HepG2 (cell line): ENCODE data around the gene EEF1A2. TPM values are rescaled to one million over a fixed set of nuclear protein-coding genes. Genes with fewer than 3 reads are reported as not detected.
A peak's percentile ranks its signal among the peaks of the same experiment; 100 is the strongest.

ENCODE experiments used
- ATAC-seq: fragments of 200-7000 bp; cut with Tn5 transposase; 3 replicates; pipeline ENCODE4 v1.9.1; 2020; ENCODE audit warnings: mild to moderate bottlenecking, moderate library complexity
- BruUV-seq: library from RNA; stranded (reverse); fragments of 400-500 nt; replicated peaks from 2 replicates; lab custom pipeline; 2021; lab: Mats Ljungman, UMichigan
- CTCF ChIA-PET: fragments of 300-600 bp; formaldehyde crosslinking; extraction: SDS; loops from one replicate; lab custom pipeline; 2021; ENCODE audit warnings: low total read pairs, inconsistent platforms, low intra/inter-chr PET ratio; lab: Yijun Ruan, JAX
- POLR2A ChIA-PET: fragments of 350-600 bp; sonication (Branson Sonifier 250); formaldehyde crosslinking; loops from one replicate; lab custom pipeline; 2020; ENCODE audit warnings: antibody characterized with exemption, inconsistent platforms; lab: Yijun Ruan, JAX
- DNase-seq: peaks from one replicate; pipeline ENCODE4 v3.0.0-alpha.2; 2015; ENCODE audit warnings: low spot score
- FAIRE-seq: peaks from 3 replicates; lab custom pipeline; 2011; peaks lifted over from hg19 to GRCh38; lab: Jason Lieb, UNC
- H2AFZ ChIP-seq: one replicate; pipeline ENCODE4 v1.6.1; 2011; ENCODE audit warnings: low read length, inconsistent platforms
- H3K27ac ChIP-seq: fragments of 300-600 bp; 3 replicates; pipeline ENCODE4 v1.8.0; 2011; ENCODE audit warnings: mixed run types, mild to moderate bottlenecking, mixed read lengths, low read length, inconsistent platforms; ENCODE audit not compliant: insufficient read depth; ENCODE audit errors: extremely low read length
- H3K27me3 ChIP-seq, 2 experiments: fragments of 200-600 bp in 1 of 2; 2 replicates in 1 of 2; 3 replicates in 1 of 2; pipeline versions ENCODE4 v1.6.0 to v1.8.0; 2011; ENCODE audit warnings: low read length in 2 of 2, mild to moderate bottlenecking in 2 of 2, moderate library complexity in 2 of 2, inconsistent platforms in 1 of 2; ENCODE audit not compliant: insufficient read depth in 2 of 2, control insufficient read depth in 1 of 2
- H3K36me3 ChIP-seq, 2 experiments: fragments of 200-600 bp in 1 of 2; replicated peaks in 1 of 2; 2 replicates in 1 of 2; 3 replicates in 1 of 2; pipeline versions ENCODE4 v1.5.1 to v1.8.0; 2011; ENCODE audit warnings: low read length in 2 of 2, inconsistent platforms in 1 of 2; ENCODE audit not compliant: insufficient read depth in 2 of 2, control insufficient read depth in 1 of 2
- H3K4me1 ChIP-seq: 2 replicates; pipeline ENCODE4 v1.5.1; 2012; ENCODE audit warnings: low read length, inconsistent platforms; ENCODE audit not compliant: insufficient read depth
- H3K4me2 ChIP-seq: 2 replicates; pipeline ENCODE4 v1.6.0; 2011; ENCODE audit warnings: low read depth, low read length, inconsistent platforms
- H3K4me3 ChIP-seq, 3 experiments: fragments of 200-600 bp in 1 of 3; sonication (generic), shearing (Covaris generic) in 1 of 3; replicated peaks in 1 of 3; 2 replicates each; pipeline ENCODE4 v1.5.1; 2011 to 2016; ENCODE audit warnings: low read length in 3 of 3, inconsistent platforms in 2 of 3, low read depth in 2 of 3, mild to moderate bottlenecking in 2 of 3, control low read depth in 1 of 3, mixed read lengths in 1 of 3; ENCODE audit not compliant: insufficient read depth in 1 of 3
- H3K79me2 ChIP-seq: one replicate; pipeline ENCODE4 v1.6.1; 2011; ENCODE audit warnings: low read length, inconsistent platforms; ENCODE audit not compliant: insufficient read depth
- H3K9ac ChIP-seq: 2 replicates; pipeline ENCODE4 v1.6.0; 2011; ENCODE audit warnings: mild to moderate bottlenecking, low read depth, low read length, inconsistent platforms; ENCODE audit not compliant: insufficient read depth
- H3K9me3 ChIP-seq: 2 replicates; pipeline ENCODE4 v1.5.1; 2012; ENCODE audit warnings: mild to moderate bottlenecking, low read length
- H4K20me1 ChIP-seq: 2 replicates; pipeline ENCODE4 v1.6.0; 2011; ENCODE audit warnings: inconsistent platforms, mild to moderate bottlenecking, low read length, moderate library complexity; ENCODE audit not compliant: insufficient read depth
- ATF7-NPFF ChIP-seq: sonication (generic); formaldehyde crosslinking; IDR thresholded peaks from 2 replicates; pipeline ENCODE4 v1.8.1; 2023; ENCODE audit warnings: mild to moderate bottlenecking, low read depth, missing genetic modification reagents, moderate library complexity
- FLYWCH1 ChIP-seq: sonication (generic); formaldehyde crosslinking; IDR thresholded peaks from 2 replicates; pipeline ENCODE4 v1.8.1; 2023; ENCODE audit warnings: mild to moderate bottlenecking, missing genetic modification reagents
- HNRNPLL ChIP-seq: fragments of 200-400 bp; formaldehyde crosslinking; IDR thresholded peaks from 2 replicates; pipeline ENCODE4 v1.6.1; 2017; ENCODE audit warnings: mild to moderate bottlenecking, low read depth, low read length; ENCODE audit not compliant: poor library complexity, severe bottlenecking
- PCBP1 ChIP-seq: fragments of 200-400 bp; formaldehyde crosslinking; IDR thresholded peaks from 2 replicates; pipeline ENCODE4 v1.6.1; 2017; ENCODE audit warnings: mild to moderate bottlenecking, low read depth, low read length, borderline replicate concordance
- POLR2A ChIP-seq, 2 experiments: IDR thresholded peaks; 2 replicates each; pipeline ENCODE4 v1.6.1; 2011; ENCODE audit warnings: low read depth in 2 of 2, low read length in 2 of 2, mild to moderate bottlenecking in 1 of 2, moderate library complexity in 1 of 2; ENCODE audit not compliant: insufficient read depth in 1 of 2
- SP5 ChIP-seq: IDR thresholded peaks from 2 replicates; pipeline ENCODE4 v1.6.1; 2016; ENCODE audit warnings: low read depth, borderline replicate concordance
- TCF12 ChIP-seq, 2 experiments: fragments of 450-650 bp in 1 of 2; sonication (generic) in 1 of 2; formaldehyde crosslinking in 1 of 2; IDR thresholded peaks; 2 replicates each; pipeline versions ENCODE4 v1.6.1 to v1.8.0; 2017 to 2022; ENCODE audit warnings: antibody characterized with exemption in 1 of 2, mild to moderate bottlenecking in 1 of 2, missing genetic modification reagents in 1 of 2, moderate library complexity in 1 of 2
- TMF1 ChIP-seq: sonication (generic); formaldehyde crosslinking; IDR thresholded peaks from 2 replicates; pipeline ENCODE4 v1.8.1; 2022; ENCODE audit warnings: low read depth, missing genetic modification reagents
- ZFAT ChIP-seq: sonication (generic); formaldehyde crosslinking; conservative IDR thresholded peaks from 2 replicates; pipeline ENCODE4 v1.8.1; 2023; ENCODE audit warnings: missing genetic modification reagents, inconsistent platforms
- ZNF703 ChIP-seq: sonication (generic); formaldehyde crosslinking; IDR thresholded peaks from 2 replicates; pipeline ENCODE4 v1.5.1; 2020; ENCODE audit warnings: missing genetic modification reagents, mild to moderate bottlenecking, moderate library complexity, borderline replicate concordance
- ZNF746 ChIP-seq: sonication (generic); formaldehyde crosslinking; IDR thresholded peaks from 2 replicates; pipeline ENCODE4 v1.8.0; 2022; ENCODE audit warnings: mild to moderate bottlenecking, missing genetic modification reagents
- ZNF790 ChIP-seq: sonication (generic); formaldehyde crosslinking; IDR thresholded peaks from 2 replicates; pipeline ENCODE4 v1.8.0; 2022; ENCODE audit warnings: missing genetic modification reagents, mild to moderate bottlenecking, borderline replicate concordance
- WGBS: methylation state at CpG from one replicate; pipeline ENCODE4 v1.1.6; 2017; ENCODE audit warnings: low lambda C conversion rate; 5-methylcytosine and 5-hydroxymethylcytosine counted together
- in situ Hi-C: cut with HindIII; loops from 2 replicates; pipeline ENCODE4 v1.10.0; 2017; ENCODE audit warnings: low pct_unique_long_range_greater_than_20kb; ENCODE audit not compliant: extremely low pct_ligation_motif_present
- intact Hi-C: fragments of 100-400 bp; cut with micrococcal nuclease; formaldehyde crosslinking; loops from one replicate; pipeline ENCODE4 v1.10.0; 2022; ENCODE audit not compliant: unreplicated experiment
- polyA plus RNA-seq, 8 experiments: library from polyadenylated mRNA; depleted of rRNA in 3 of 8; stranded (reverse) in 7 of 8; unstranded in 1 of 8; fragments of >200 nt; fragmentation: Illumina TruSeq in 4 of 8; extraction: Trizol in 4 of 8; gene quantifications; 2 replicates each; pipeline versions ENCODE4 v1.2.1 to v1.2.3, GENCODE V29; 2011 to 2016; ENCODE audit warnings: low read depth in 4 of 8, missing spikeins in 1 of 8, mixed read lengths in 1 of 8; ENCODE audit not compliant: insufficient read depth in 1 of 8
- total RNA-seq, 5 experiments: library from RNA; depleted of rRNA; stranded (reverse); fragments of >200 nt; fragmentation: Illumina TruSeq; extraction: Trizol; gene quantifications; 2 replicates each; pipeline ENCODE4 v1.2.3, GENCODE V29; 2016; ENCODE audit warnings: low read depth in 1 of 5
- TF ChIP-seq, protein P1 (sequence below): sonication (generic); formaldehyde crosslinking; IDR thresholded peaks from 2 replicates; pipeline ENCODE4 v1.4.0; 2020; ENCODE audit warnings: low read depth, mild to moderate bottlenecking, missing genetic modification reagents
- TF ChIP-seq, protein P2 (sequence below): sonication (generic); formaldehyde crosslinking; IDR thresholded peaks from 2 replicates; pipeline ENCODE4 v1.8.0; 2022; ENCODE audit warnings: missing genetic modification reagents, mild to moderate bottlenecking, inconsistent platforms, borderline replicate concordance
- TF ChIP-seq, protein P3 (sequence below), 2 experiments: sonication (generic) in 1 of 2; formaldehyde crosslinking in 1 of 2; IDR thresholded peaks; 2 replicates each; pipeline versions ENCODE4 v1.4.0 to v1.6.1; 2018 to 2020; ENCODE audit warnings: missing genetic modification reagents in 2 of 2, borderline replicate concordance in 1 of 2, low read depth in 1 of 2, mild to moderate bottlenecking in 1 of 2, missing biosample characterization in 1 of 2
- TF ChIP-seq, protein P4 (sequence below): sonication (generic); formaldehyde crosslinking; IDR thresholded peaks from 2 replicates; pipeline ENCODE4 v1.5.0; 2020; ENCODE audit warnings: mild to moderate bottlenecking, missing genetic modification reagents, moderate library complexity

Gene EEF1A2
- total and polyA plus RNA-seq, 2 of the 13 experiments (the other 11 are each of a cell fraction or from before 2014, with no cell fraction given): 0.44 to 0.87 TPM

DNA sequence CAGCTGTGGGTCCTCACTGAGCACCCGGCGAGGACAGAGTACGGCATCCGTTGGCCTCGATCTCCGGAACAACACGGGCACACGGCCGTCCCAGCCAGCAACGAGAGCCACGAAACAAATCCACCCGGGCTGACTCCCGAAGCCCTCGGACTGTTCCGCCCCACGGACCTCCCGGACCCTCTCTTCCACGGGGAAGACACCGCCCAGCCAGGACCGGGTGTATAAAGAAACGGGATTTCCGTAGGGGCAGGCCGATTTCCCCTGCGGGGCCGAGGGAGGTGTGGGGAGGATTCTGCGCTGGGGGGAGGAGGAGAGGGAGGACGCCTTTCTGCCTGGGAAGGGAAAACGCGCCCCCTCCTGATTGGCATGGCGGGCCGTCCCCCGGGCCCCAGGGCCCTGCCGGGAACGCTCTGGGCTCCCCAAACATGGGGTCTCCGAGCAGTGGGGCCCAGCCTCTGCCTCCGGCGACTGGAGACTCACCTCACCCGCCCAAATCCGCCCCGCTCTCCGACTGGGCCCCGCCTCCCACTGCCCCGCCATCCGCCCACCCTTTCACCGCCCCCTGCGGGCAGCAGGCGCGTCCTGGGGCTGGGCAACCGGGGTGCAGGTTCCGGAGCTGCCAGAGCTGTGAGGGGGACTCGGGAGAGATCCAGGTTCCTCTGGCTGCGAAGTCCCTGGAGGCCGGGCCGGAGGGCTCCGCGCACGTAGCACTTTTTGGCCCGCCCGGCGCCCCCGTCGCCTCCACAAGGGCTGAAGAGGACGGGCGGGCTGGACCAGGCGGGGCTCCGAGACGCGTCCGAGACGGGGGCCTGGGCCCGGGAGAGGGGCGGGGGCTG lies 21.0 kb upstream of the EEF1A2 start:
- Histone ChIP-seq H3K27ac (no peak overlapping the region), H3K79me2 (no peaks in the 10 kb centered on the region), H3K36me3 (no peaks in the 10 kb centered on the region), H2AFZ (no peak overlapping the region), H4K20me1 (peaks cover 2% of the 10 kb centered on the region; the same call in 1 of the 2 replicates), H3K4me3 (peak overlapping the region; percentile 56 to 69 (median 61); a peak in 4 of 6 replicates), H3K4me2 (peak overlapping the region; percentile 70), H3K4me1 (peaks cover 11% of the 10 kb centered on the region), H3K9ac (no peak overlapping the region), H3K27me3 (peaks cover 24 to 57% of the 10 kb centered on the region in 2 experiments), H3K9me3 (no peaks in the 10 kb centered on the region)
- 11% methylated on average over 67 of the region's 72 CpGs for WGBS
- DNase-seq (no peak), ATAC-seq (peak; percentile 46), FAIRE-seq (no peak)
- in situ Hi-C loops: no loop called here
- ChIA-PET CTCF (interaction anchor here (1.5 kb wide), 1 partner anchor 24 kb away, joined by 4 read pairs; no protein-coding TSS in a partner anchor), POLR2A (interaction anchor here (0.6 to 2.1 kb wide), 4 partner anchors 16 to 55 kb away, joined by 3 to 9 read pairs (median 6); partner anchors contain the start of gene HELZ2)
- intact Hi-C loops: no loop called here
- BruUV-seq: no TSS peak
- TF ChIP-seq SP5 (no peak), TMF1 (CRISPR knock-in tag) (no peak), ZFAT (CRISPR knock-in tag) (0 out of 2 replicates have a peak, but pooled peaks have one; percentile 9), ATF7-NPFF (CRISPR knock-in tag) (0 out of 2 replicates have a peak, but pooled peaks have one; percentile 51), ZNF703 (CRISPR knock-in tag) (0 out of 2 replicates have a peak, but pooled peaks have one; percentile 51), PCBP1 (0 out of 2 replicates have a peak, but pooled peaks have one; percentile 34), FLYWCH1 (CRISPR knock-in tag) (no peak), ZNF790 (CRISPR knock-in tag) (no peak), ZNF746 (0 out of 2 replicates have a peak, but pooled peaks have one; percentile 38), TCF12 (IDR thresholded peaks at IDR 0.05) (no peak), TCF12 (CRISPR knock-in tag; IDR thresholded peaks at IDR 0.05) (no peak), POLR2A (IDR thresholded peaks at IDR 0.05; ENCODE audit: insufficient read depth in 1 of 2, low read depth in 2 of 2, low read length in 2 of 2) (no peak), HNRNPLL (peak; percentile 28)
- TF ChIP-seq, protein P1, sequence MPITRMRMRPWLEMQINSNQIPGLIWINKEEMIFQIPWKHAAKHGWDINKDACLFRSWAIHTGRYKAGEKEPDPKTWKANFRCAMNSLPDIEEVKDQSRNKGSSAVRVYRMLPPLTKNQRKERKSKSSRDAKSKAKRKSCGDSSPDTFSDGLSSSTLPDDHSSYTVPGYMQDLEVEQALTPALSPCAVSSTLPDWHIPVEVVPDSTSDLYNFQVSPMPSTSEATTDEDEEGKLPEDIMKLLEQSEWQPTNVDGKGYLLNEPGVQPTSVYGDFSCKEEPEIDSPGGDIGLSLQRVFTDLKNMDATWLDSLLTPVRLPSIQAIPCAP (CRISPR knock-in tag): no peak
- TF ChIP-seq, protein P2, sequence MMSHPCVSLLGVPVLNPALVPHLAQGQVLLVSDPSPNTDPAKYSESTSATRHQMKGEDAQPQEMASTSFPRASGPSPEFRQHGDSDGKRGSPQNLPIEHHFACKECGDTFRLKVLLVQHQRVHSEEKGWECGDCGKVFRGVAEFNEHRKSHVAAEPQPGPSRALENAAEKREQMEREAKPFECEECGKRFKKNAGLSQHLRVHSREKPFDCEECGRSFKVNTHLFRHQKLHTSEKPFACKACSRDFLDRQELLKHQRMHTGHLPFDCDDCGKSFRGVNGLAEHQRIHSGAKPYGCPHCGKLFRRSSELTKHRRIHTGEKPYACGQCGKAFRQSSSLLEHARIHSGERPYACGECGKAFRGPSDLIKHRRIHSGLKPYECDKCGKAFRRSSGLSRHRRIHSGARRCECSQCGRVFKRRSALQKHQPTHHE (CRISPR knock-in tag): no peak
- TF ChIP-seq, protein P3, sequence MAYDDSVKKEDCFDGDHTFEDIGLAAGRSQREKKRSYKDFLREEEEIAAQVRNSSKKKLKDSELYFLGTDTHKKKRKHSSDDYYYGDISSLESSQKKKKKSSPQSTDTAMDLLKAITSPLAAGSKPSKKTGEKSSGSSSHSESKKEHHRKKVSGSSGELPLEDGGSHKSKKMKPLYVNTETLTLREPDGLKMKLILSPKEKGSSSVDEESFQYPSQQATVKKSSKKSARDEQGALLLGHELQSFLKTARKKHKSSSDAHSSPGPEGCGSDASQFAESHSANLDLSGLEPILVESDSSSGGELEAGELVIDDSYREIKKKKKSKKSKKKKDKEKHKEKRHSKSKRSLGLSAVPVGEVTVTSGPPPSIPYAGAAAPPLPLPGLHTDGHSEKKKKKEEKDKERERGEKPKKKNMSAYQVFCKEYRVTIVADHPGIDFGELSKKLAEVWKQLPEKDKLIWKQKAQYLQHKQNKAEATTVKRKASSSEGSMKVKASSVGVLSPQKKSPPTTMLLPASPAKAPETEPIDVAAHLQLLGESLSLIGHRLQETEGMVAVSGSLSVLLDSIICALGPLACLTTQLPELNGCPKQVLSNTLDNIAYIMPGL (CRISPR knock-in tag; IDR thresholded peaks at IDR 0.05; ENCODE audit: borderline replicate concordance in 1 of 2, low read depth in 1 of 2): peak in 1 of 2 experiments; percentile 19; a peak in 1 of 4 replicates
- TF ChIP-seq, protein P4, sequence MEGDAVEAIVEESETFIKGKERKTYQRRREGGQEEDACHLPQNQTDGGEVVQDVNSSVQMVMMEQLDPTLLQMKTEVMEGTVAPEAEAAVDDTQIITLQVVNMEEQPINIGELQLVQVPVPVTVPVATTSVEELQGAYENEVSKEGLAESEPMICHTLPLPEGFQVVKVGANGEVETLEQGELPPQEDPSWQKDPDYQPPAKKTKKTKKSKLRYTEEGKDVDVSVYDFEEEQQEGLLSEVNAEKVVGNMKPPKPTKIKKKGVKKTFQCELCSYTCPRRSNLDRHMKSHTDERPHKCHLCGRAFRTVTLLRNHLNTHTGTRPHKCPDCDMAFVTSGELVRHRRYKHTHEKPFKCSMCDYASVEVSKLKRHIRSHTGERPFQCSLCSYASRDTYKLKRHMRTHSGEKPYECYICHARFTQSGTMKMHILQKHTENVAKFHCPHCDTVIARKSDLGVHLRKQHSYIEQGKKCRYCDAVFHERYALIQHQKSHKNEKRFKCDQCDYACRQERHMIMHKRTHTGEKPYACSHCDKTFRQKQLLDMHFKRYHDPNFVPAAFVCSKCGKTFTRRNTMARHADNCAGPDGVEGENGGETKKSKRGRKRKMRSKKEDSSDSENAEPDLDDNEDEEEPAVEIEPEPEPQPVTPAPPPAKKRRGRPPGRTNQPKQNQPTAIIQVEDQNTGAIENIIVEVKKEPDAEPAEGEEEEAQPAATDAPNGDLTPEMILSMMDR (CRISPR knock-in tag): peak; percentile 38; the same call in 1 of the 2 replicates
